ENCODE results near the gene TTC9B. TPM values are rescaled to one million over a fixed set of nuclear protein-coding genes. Genes with fewer than 3 reads are reported as not detected.

Gene TTC9B
- total RNA-seq, 1 experiment from 2014 or later, result not detected

- Mint-ChIP-seq H3K4me3 (no peak overlapping the region), H3K9me3 (no peaks in the 10 kb centered on the region), H3K36me3 (peaks cover 26% of the 10 kb centered on the region), H3K27me3 (ENCODE audit: low read depth) (no peaks in the 10 kb centered on the region), H3K27ac (no peak overlapping the region), H3K4me1 (peaks cover 16% of the 10 kb centered on the region)
- TF ChIP-seq FOXJ3 (CRISPR knock-in tag; IDR thresholded peaks at IDR 0.05; ENCODE audit: borderline replicate concordance) (no peak), FOXK1 (CRISPR knock-in tag; IDR thresholded peaks at IDR 0.05) (no peak), TEAD4 (CRISPR knock-in tag; IDR thresholded peaks at IDR 0.05) (no peak), MYBL2 (CRISPR knock-in tag; IDR thresholded peaks at IDR 0.05) (no peak), RORB (CRISPR knock-in tag; IDR thresholded peaks at IDR 0.05) (no peak), ZNF281 (CRISPR knock-in tag; IDR thresholded peaks at IDR 0.05) (no peak), HMGA2 (CRISPR knock-in tag; IDR thresholded peaks at IDR 0.05) (no peak), SP1 (CRISPR knock-in tag; conservative IDR thresholded peaks at IDR 0.05) (no peak), GABPB1 (CRISPR knock-in tag; IDR thresholded peaks at IDR 0.05) (no peak), IRF2 (CRISPR knock-in tag; IDR thresholded peaks at IDR 0.05; ENCODE audit: borderline replicate concordance, low read depth) (no peak), ESRRA (CRISPR knock-in tag; IDR thresholded peaks at IDR 0.05; ENCODE audit: borderline replicate concordance) (no peak)
- TF ChIP-seq, protein P1, sequence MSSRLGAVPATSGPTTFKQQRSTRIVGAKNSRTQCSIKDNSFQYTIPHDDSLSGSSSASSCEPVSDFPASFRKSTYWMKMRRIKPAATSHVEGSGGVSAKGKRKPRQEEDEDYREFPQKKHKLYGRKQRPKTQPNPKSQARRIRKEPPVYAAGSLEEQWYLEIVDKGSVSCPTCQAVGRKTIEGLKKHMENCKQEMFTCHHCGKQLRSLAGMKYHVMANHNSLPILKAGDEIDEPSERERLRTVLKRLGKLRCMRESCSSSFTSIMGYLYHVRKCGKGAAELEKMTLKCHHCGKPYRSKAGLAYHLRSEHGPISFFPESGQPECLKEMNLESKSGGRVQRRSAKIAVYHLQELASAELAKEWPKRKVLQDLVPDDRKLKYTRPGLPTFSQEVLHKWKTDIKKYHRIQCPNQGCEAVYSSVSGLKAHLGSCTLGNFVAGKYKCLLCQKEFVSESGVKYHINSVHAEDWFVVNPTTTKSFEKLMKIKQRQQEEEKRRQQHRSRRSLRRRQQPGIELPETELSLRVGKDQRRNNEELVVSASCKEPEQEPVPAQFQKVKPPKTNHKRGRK (CRISPR knock-in tag; IDR thresholded peaks at IDR 0.05; ENCODE audit: borderline replicate concordance), result no peak
- TF ChIP-seq, protein P2, sequence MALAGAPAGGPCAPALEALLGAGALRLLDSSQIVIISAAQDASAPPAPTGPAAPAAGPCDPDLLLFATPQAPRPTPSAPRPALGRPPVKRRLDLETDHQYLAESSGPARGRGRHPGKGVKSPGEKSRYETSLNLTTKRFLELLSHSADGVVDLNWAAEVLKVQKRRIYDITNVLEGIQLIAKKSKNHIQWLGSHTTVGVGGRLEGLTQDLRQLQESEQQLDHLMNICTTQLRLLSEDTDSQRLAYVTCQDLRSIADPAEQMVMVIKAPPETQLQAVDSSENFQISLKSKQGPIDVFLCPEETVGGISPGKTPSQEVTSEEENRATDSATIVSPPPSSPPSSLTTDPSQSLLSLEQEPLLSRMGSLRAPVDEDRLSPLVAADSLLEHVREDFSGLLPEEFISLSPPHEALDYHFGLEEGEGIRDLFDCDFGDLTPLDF (CRISPR knock-in tag; IDR thresholded peaks at IDR 0.05), result no peak
- TF ChIP-seq, protein P3, sequence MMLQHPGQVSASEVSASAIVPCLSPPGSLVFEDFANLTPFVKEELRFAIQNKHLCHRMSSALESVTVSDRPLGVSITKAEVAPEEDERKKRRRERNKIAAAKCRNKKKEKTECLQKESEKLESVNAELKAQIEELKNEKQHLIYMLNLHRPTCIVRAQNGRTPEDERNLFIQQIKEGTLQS (CRISPR knock-in tag; conservative IDR thresholded peaks at IDR 0.05), result no peak
- ChIA-PET POLR2A (no interaction called here), CTCF (interaction anchor here (0.6 kb wide), 1 partner anchor 13 kb away, joined by 3 read pairs; no protein-coding TSS in a partner anchor)
- DNase-seq (ENCODE audit: low spot score), result no peak
- no peak for ATAC-seq
These were observed 38.9 kb upstream of the TTC9B start for GRCh38 chr19:40257096-40257517.

- peaks cover 26% of the 10 kb centered on the region for H3K36me3 Mint-ChIP-seq
- ChIA-PET CTCF (interaction anchor here (0.6 kb wide), 1 partner anchor 14 kb away, joined by 3 read pairs; no protein-coding TSS in a partner anchor), POLR2A (no interaction called here)
- no peak for DNase-seq (ENCODE audit: low spot score)
- peaks cover 16% of the 10 kb centered on the region for H3K4me1 Mint-ChIP-seq
- no peak overlapping the region for H3K4me3 Mint-ChIP-seq
- ATAC-seq, result no peak
- no peaks in the 10 kb centered on the region for H3K9me3 Mint-ChIP-seq
- no peaks in the 10 kb centered on the region for H3K27me3 Mint-ChIP-seq (ENCODE audit: low read depth)
- H3K27ac Mint-ChIP-seq, result no peak overlapping the region
- no peak for TF ChIP-seq ATF6 (CRISPR knock-in tag; IDR thresholded peaks at IDR 0.05)
- TF ChIP-seq RELA (CRISPR knock-in tag; IDR thresholded peaks at IDR 0.05; ENCODE audit: borderline replicate concordance), result no peak
- TF ChIP-seq CDX4 (CRISPR knock-in tag; IDR thresholded peaks at IDR 0.05; ENCODE audit: borderline replicate concordance), result no peak
- no peak for TF ChIP-seq E2F4 (CRISPR knock-in tag; IDR thresholded peaks at IDR 0.05; ENCODE audit: borderline replicate concordance, low read depth)
- TF ChIP-seq, protein P4, sequence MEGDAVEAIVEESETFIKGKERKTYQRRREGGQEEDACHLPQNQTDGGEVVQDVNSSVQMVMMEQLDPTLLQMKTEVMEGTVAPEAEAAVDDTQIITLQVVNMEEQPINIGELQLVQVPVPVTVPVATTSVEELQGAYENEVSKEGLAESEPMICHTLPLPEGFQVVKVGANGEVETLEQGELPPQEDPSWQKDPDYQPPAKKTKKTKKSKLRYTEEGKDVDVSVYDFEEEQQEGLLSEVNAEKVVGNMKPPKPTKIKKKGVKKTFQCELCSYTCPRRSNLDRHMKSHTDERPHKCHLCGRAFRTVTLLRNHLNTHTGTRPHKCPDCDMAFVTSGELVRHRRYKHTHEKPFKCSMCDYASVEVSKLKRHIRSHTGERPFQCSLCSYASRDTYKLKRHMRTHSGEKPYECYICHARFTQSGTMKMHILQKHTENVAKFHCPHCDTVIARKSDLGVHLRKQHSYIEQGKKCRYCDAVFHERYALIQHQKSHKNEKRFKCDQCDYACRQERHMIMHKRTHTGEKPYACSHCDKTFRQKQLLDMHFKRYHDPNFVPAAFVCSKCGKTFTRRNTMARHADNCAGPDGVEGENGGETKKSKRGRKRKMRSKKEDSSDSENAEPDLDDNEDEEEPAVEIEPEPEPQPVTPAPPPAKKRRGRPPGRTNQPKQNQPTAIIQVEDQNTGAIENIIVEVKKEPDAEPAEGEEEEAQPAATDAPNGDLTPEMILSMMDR (IDR thresholded peaks at IDR 0.05), result no peak
- TF ChIP-seq NFATC4 (CRISPR knock-in tag; IDR thresholded peaks at IDR 0.05), result no peak
- TF ChIP-seq, protein P5, sequence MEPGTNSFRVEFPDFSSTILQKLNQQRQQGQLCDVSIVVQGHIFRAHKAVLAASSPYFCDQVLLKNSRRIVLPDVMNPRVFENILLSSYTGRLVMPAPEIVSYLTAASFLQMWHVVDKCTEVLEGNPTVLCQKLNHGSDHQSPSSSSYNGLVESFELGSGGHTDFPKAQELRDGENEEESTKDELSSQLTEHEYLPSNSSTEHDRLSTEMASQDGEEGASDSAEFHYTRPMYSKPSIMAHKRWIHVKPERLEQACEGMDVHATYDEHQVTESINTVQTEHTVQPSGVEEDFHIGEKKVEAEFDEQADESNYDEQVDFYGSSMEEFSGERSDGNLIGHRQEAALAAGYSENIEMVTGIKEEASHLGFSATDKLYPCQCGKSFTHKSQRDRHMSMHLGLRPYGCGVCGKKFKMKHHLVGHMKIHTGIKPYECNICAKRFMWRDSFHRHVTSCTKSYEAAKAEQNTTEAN (CRISPR knock-in tag; IDR thresholded peaks at IDR 0.05), result no peak
- TF ChIP-seq, protein P6, sequence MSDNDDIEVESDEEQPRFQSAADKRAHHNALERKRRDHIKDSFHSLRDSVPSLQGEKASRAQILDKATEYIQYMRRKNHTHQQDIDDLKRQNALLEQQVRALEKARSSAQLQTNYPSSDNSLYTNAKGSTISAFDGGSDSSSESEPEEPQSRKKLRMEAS (CRISPR knock-in tag; IDR thresholded peaks at IDR 0.05), result no peak
These were observed 38.3 kb upstream of the TTC9B start for GRCh38 chr19:40256512-40256911.
